ENCODE results near the gene WDR41. TPM values are rescaled to one million over a fixed set of nuclear protein-coding genes. Genes with fewer than 3 reads are reported as not detected.

WDR41 gene
- total RNA-seq, 1 experiment from 2014 or later: 43.6 TPM

GRCh38 chr5:77426670-77427069 is 65.4 kb downstream of the WDR41 start:
- H3K4me3 Mint-ChIP-seq: no peak overlapping the region
- H3K79me2 ChIP-seq (ENCODE audit: insufficient read depth, low read length): no peaks in the 10 kb centered on the region
- no CpG with 5 or more reads among the region's 2 CpGs for WGBS (ENCODE audit: extremely low coverage, insufficient read length, low lambda C conversion rate)
- H3K27me3 ChIP-seq (ENCODE audit: insufficient read depth, low read length): no peaks in the 10 kb centered on the region
- no peak overlapping the region for H2AK5ac ChIP-seq (ENCODE audit: insufficient read length, low read length)
- H3K27me3 Mint-ChIP-seq (ENCODE audit: low read depth): no peaks in the 10 kb centered on the region
- peaks cover 0 to 4% of the 10 kb centered on the region in 2 experiments; a peak in 1 of 4 replicates for H3K4me1 Mint-ChIP-seq
- no peak overlapping the region for H3T11ph ChIP-seq (ENCODE audit: low read length)
- no peak overlapping the region for H2BK15ac ChIP-seq (ENCODE audit: low read depth, low read length)
- H3K4me2 ChIP-seq (ENCODE audit: insufficient read depth, insufficient read length, low read length): no peak overlapping the region
- no peaks in the 10 kb centered on the region for H3K9me3 ChIP-seq (ENCODE audit: control insufficient read depth, low read depth, low read length)
- no peak overlapping the region for H3K27ac Mint-ChIP-seq
- no peak overlapping the region for H3K23ac ChIP-seq (ENCODE audit: insufficient read length, low read depth, low read length)
- no peak overlapping the region for H4K91ac ChIP-seq (ENCODE audit: insufficient read length, low read depth, low read length)
- no peak overlapping the region for H3K9ac ChIP-seq (ENCODE audit: extremely low read depth, insufficient read length, low read length)
- H3K23me2 ChIP-seq (ENCODE audit: insufficient read length, low read depth, low read length, poor library complexity, severe bottlenecking): no peaks in the 10 kb centered on the region
- H2BK120ac ChIP-seq (ENCODE audit: low read depth, low read length, poor library complexity, severe bottlenecking): no peak overlapping the region
- H3K56ac ChIP-seq (ENCODE audit: insufficient read length, low read depth, low read length): no peak overlapping the region
- H3K4ac ChIP-seq (ENCODE audit: low read depth, low read length): no peak overlapping the region
- no peaks in the 10 kb centered on the region for H4K20me1 ChIP-seq (ENCODE audit: control insufficient read depth, insufficient read depth, insufficient read length)
- H3K4me1 ChIP-seq (ENCODE audit: insufficient read depth, low read length): no peaks in the 10 kb centered on the region
- DNase-seq: no peak
- H2BK5ac ChIP-seq (ENCODE audit: insufficient read length, low read length): no peak overlapping the region
- H3K9me3 Mint-ChIP-seq: no peaks in the 10 kb centered on the region; a peak in 1 of 5 replicates
- no peak overlapping the region for H2BK20ac ChIP-seq (ENCODE audit: low read depth, low read length, poor library complexity, severe bottlenecking)
- H3K18ac ChIP-seq (ENCODE audit: insufficient read length, low read depth, low read length): no peak overlapping the region
- H3K14ac ChIP-seq (ENCODE audit: insufficient read depth, low read length): no peak overlapping the region
- no peak overlapping the region for H2BK12ac ChIP-seq (ENCODE audit: insufficient read length, low read depth, low read length)
- H3K79me1 ChIP-seq (ENCODE audit: insufficient read depth, low read depth, low read length, poor library complexity, severe bottlenecking): no peaks in the 10 kb centered on the region
- H4K5ac ChIP-seq (ENCODE audit: insufficient read length, low read depth, low read length): no peak overlapping the region
- no peak overlapping the region for H4K8ac ChIP-seq (replicated peaks; ENCODE audit: insufficient read length, low read depth, low read length)
- H3K27ac ChIP-seq (ENCODE audit: insufficient read length, low read depth, low read length): no peak overlapping the region
- no peak overlapping the region for H2AFZ ChIP-seq (ENCODE audit: low read length)
- H3K36me3 Mint-ChIP-seq (ENCODE audit: insufficient read depth in 1 of 3, low read depth in 3 of 3): peaks cover 0 to 5% (median 0%) of the 10 kb centered on the region in 3 experiments; a peak in 2 of 7 replicates
- TF ChIP-seq CTCF (conservative IDR thresholded peaks at IDR 0.05): no peak
